GM12865 (cell line): Measurements from ENCODE around the gene CYTH1.
A peak's percentile ranks its signal among the peaks of the same experiment; 100 is the strongest.

Experiments used
- DNase-seq: peaks from one replicate; pipeline ENCODE4 v3.0.0; 2010; ENCODE audit warnings: low read depth
- H3K4me3 ChIP-seq: 2 replicates; pipeline ENCODE4 v1.5.1; 2011; ENCODE audit warnings: mild to moderate bottlenecking, low read depth, low read length, control low read depth
- CTCF ChIP-seq: IDR thresholded peaks from 2 replicates; pipeline ENCODE4 v1.5.1; 2011; ENCODE audit warnings: low read length, control low read depth, low read depth, inconsistent platforms; ENCODE audit not compliant: insufficient read depth; ENCODE audit errors: missing control alignments

Gene CYTH1

GRCh38 chr17:78789663-78790181 is 7.6 kb upstream of the CYTH1 start:
- no peak for DNase-seq

GRCh38 chr17:78789149-78789662 is 7.1 kb upstream of the CYTH1 start:
- DNase-seq: no peak
- H3K4me3 ChIP-seq: no peak overlapping the region
- TF ChIP-seq CTCF: no peak

More at GRCh38 chr17:78789663-78790181, 7.6 kb upstream of the CYTH1 start:
- H3K4me3 ChIP-seq: no peak overlapping the region
- no peak for TF ChIP-seq CTCF

GRCh38 chr17:78788451-78788850 is 6.4 kb upstream of the CYTH1 start:
- DNase-seq: no peak
- no peak for TF ChIP-seq CTCF

GRCh38 chr17:78787444-78787843 is 5.4 kb upstream of the CYTH1 start:
- DNase-seq: peak; percentile 70
- H3K4me3 ChIP-seq: no peak overlapping the region
- peak; percentile 51 for TF ChIP-seq CTCF

More at GRCh38 chr17:78788451-78788850, 6.4 kb upstream of the CYTH1 start:
- H3K4me3 ChIP-seq: no peak overlapping the region

- DNase-seq: no peak
- no peak overlapping the region for H3K4me3 ChIP-seq
- no peak for TF ChIP-seq CTCF
These were observed 3.6 kb upstream of the CYTH1 start for GRCh38 chr17:78785663-78786057.

- no peak for TF ChIP-seq CTCF
- H3K4me3 ChIP-seq: no peak overlapping the region
- no peak for DNase-seq
These were observed 3.1 kb upstream of the CYTH1 start for GRCh38 chr17:78785011-78785662.
